GM19099 (cell line): ENCODE results near the gene ELFN1.

Experiments used
- POLR2A ChIP-seq: IDR thresholded peaks from 3 replicates; pipeline ENCODE4 v1.6.1; 2011; ENCODE audit warnings: low read depth; ENCODE audit not compliant: insufficient read length; ENCODE audit errors: extremely low read depth

Gene ELFN1

GRCh38 chr7:1667566-1668395 is 2.3 kb upstream of the ELFN1 start:
- no peak for TF ChIP-seq POLR2A

DNA sequence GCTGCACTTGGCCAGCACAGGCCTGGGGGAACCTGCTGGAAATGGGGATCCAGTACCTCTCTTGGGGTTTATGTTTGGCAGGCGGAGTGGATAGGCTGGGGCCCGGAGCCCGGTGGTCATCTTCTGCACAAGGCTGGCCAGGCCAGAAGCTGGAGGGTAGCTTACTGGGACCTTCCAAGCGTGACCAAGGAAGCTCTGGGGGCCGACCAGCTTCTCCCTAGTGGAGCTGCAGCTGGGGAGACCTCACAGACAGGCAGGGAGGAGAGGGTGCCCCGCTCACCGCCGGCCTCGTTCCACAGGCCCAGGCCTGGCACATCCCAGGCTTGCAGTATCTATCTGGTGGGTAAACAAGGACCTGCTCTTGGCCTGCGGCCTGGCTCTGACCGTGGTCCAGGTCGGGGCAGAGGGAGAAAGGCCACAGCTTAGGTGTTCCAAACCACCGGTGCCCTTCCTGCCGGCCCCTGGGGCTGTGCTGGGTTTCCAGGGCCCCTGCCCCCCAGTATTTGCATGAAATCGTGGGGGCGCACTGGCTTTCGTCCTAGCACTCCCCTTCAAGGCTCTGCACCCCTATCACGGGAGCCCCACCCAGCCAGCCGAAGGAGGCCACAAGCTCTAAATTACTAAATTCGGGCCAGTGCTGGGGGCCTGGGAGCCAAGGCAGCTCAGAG is 1.5 kb upstream of the ELFN1 start:
- TF ChIP-seq POLR2A: no peak

GRCh38 chr7:1669064-1669951 is 769 bp upstream of the ELFN1 start:
- no peak for TF ChIP-seq POLR2A

DNA sequence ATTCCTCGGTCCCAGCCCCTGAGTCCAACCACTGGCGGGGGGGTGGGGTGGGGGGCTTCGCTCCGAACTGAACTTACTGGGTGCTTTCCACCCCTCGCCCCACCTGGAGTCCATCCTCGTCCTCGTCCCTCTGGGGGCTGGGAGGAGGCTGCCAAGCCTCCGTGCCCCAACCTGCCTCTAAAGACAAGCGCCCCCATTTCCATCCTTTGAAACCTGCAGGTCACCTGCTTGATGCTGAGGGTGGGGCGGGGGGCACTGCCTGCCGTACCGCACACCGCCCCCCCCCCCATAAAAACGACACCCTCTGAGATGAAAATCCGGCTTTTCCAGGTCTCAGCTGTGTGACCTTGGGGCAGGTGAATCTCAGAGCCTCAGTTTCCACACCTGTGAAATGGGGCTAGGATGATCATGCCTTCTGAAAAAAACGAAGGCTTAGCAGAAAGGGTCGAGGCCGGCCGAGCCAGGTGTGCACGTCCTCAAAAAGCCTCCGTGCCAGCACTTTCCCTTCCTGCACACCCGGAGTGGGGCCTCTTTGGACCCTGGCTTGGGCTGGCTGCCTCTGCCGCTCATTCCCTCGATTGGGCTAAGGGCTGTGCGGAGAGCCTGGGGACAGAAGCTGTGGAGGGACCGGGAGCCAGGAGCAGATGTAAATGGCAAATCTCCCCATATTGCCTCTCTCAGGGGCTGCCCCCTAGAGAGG is 967 bp downstream of the ELFN1 start:
- TF ChIP-seq POLR2A: no peak

DNA sequence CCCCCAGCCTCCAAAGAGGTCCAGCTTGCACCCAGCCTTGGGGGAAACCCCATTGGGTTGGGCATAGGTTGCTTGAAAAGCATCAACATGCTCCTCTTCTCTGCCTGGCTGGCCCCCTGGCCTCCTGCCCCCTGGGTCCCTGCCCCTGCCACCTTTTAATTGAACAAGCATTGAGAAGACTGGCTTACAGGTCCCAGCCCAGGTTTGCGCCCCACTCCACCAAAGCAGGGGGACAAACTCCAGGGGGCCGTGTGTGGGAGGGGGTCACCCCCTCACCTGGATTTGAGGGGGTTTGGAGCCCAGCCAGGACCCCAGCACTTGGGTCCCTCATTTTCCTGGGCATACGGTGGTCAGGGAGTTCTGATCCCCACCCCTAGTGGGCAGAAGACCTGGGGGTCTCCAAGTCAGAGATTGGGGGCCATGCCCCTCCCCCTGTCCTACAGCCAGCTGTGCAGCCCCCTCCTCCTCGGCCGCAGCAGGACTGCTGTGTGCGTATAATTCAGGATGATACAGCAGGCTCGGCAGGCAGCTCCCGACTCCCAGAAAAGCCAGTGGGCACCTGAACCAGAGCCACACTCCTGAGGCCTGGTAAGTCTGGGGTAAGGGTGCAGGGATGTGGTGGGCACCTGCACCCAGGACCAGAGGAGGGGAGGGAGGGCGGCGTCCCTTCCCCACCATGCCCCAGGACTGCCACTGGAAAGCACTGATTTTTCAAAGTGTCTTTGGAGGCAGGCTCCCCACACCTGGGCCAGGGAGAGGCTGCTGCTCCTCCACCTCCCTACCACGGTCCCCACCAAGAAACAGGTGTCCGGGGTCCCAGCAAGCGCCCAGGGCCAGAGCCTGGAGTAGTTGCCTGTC is 1.7 kb downstream of the ELFN1 start:
- TF ChIP-seq POLR2A: no peak

- TF ChIP-seq POLR2A: no peak
Measured at GRCh38 chr7:1672851-1673486, 2.9 kb downstream of the ELFN1 start.

- TF ChIP-seq POLR2A: no peak
Measured at GRCh38 chr7:1673581-1674118, 3.6 kb downstream of the ELFN1 start.

GRCh38 chr7:1674161-1675035 is 4.3 kb downstream of the ELFN1 start:
- TF ChIP-seq POLR2A: no peak

GRCh38 chr7:1675036-1675671 is 5.1 kb downstream of the ELFN1 start:
- no peak for TF ChIP-seq POLR2A

DNA sequence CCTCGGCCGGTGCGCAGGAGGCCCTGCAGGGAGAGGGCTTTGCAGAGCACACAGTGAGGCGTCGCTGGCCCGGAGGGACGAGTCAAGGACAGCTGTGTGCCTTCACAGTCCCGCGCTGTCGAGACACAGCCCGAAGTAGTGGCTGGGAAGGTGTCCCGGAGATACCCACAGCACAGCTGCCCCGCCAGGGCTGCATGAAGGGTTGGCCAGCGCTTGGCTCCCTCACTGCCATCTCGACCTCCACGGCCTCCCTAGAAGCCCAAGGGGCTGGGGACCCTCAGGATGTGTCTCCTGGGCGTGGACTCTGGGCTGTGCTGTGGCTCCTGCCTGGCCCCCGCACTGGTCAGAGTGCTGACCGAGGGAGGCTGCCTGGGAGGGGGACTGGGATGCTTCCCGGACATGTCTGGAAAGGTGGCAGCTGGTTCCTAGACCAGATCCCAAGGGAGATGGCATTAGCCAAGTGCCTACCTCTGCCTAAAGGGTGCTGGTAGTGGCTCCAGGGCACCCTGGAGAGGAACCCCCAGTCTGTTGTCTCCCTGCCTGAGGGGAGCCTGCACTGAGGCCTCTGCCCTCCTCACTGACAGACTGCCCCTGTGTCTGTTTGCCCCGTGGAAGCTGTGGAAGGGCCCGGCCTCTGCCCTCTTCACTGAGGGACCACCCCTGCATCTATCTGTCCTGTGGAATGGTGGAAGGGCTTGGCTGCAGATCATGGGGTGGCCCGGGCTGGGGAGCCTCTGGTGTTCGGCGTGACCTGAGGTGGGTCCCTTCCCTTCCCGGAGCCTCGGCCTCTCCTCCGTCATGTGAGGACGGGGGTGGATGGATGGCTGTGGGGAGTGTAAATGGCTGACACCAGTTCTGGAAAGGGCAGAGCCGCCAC is 5.8 kb downstream of the ELFN1 start:
- TF ChIP-seq POLR2A: no peak

GRCh38 chr7:1676550-1677078 is 6.5 kb downstream of the ELFN1 start:
- no peak for TF ChIP-seq POLR2A
